Stimulated activated CD8-positive, alpha-beta memory T cell treated with anti-CD3 and anti-CD28 coated beads, Interleukin-7, amount 100 ng/mL, for 4 hours (primary cell): ENCODE data around the gene UTP20.
"Not testable (repeated sequence)": the region's sequence is repeated elsewhere in the genome, so short reads cannot be mapped to it uniquely, and the experiment has no call there.

Source experiments
- DNase-seq, 2 donors: peaks; one replicate each; pipeline ENCODE4 v3.0.0-alpha.2; 2020; ENCODE audit warnings: low read depth in 2 of 2

UTP20 gene

GRCh38 chr12:101327051-101327450, 47.1 kb downstream of the UTP20 start:
- no peak for DNase-seq

GRCh38 chr12:101327546-101327945, 47.6 kb downstream of the UTP20 start:
- no peak for DNase-seq

- no peak for DNase-seq
Observed at GRCh38 chr12:101328917-101329316, 49.0 kb downstream of the UTP20 start.

- DNase-seq: no peak
Observed at GRCh38 chr12:101330631-101331030, 50.7 kb downstream of the UTP20 start.

GRCh38 chr12:101336437-101336836, 56.5 kb downstream of the UTP20 start:
- DNase-seq: no peak

- no peak for DNase-seq
Observed at GRCh38 chr12:101338087-101338486, 58.2 kb downstream of the UTP20 start.

GRCh38 chr12:101343893-101344292, 64.0 kb downstream of the UTP20 start:
- no peak for DNase-seq

- no peak for DNase-seq
Observed at GRCh38 chr12:101351682-101352081, 71.8 kb downstream of the UTP20 start.

- no peak for DNase-seq
Observed at GRCh38 chr12:101356794-101357193, 76.9 kb downstream of the UTP20 start.

GRCh38 chr12:101361455-101361854, 81.5 kb downstream of the UTP20 start:
- DNase-seq: no peak

- DNase-seq: no peak
Observed at GRCh38 chr12:101368016-101368415, 88.1 kb downstream of the UTP20 start.

- no peak for DNase-seq
Observed at GRCh38 chr12:101372431-101372830, 92.5 kb downstream of the UTP20 start.

GRCh38 chr12:101375573-101375972, 95.7 kb downstream of the UTP20 start:
- DNase-seq: no peak

GRCh38 chr12:101379149-101379548, 99.2 kb downstream of the UTP20 start:
- DNase-seq: no peak

- not testable (repeated sequence) for DNase-seq
Observed at GRCh38 chr12:101391181-101391580, 111.3 kb downstream of the UTP20 start.

GRCh38 chr12:101407049-101407435, 127.1 kb downstream of the UTP20 start:
- no peak for DNase-seq

GRCh38 chr12:101407436-101408345, 127.8 kb downstream of the UTP20 start, which contains the start of gene ARL1:
Gene ARL1, minus strand, starts transcription at chr12:101407772. Its CDS starts 127 bp downstream, at chr12:101407645.
- peak; percentile 68 to 76 for DNase-seq

GRCh38 chr12:101410169-101410568, 130.3 kb downstream of the UTP20 start:
- DNase-seq: not testable (repeated sequence)

- DNase-seq: no peak
Observed at GRCh38 chr12:101414533-101415119, 134.7 kb downstream of the UTP20 start.

- no peak for DNase-seq
Observed at GRCh38 chr12:101415228-101415627, 135.3 kb downstream of the UTP20 start.

GRCh38 chr12:101422066-101422465, 142.2 kb downstream of the UTP20 start:
- DNase-seq: not testable (repeated sequence)

GRCh38 chr12:101424620-101425019, 144.7 kb downstream of the UTP20 start:
- DNase-seq: no peak

GRCh38 chr12:101430456-101430855, 150.6 kb downstream of the UTP20 start:
- DNase-seq: no peak
